Measurements from ENCODE around the gene PROCA1.

The PROCA1 gene

GRCh38 chr17:28755486-28755885 is 43.8 kb upstream of the PROCA1 start:
- no peak for DNase-seq
- no peak overlapping the region for H3K27ac ChIP-seq
- H3K36me3 ChIP-seq (replicated peaks): peaks cover 54% of the 10 kb centered on the region
- no peak for TF ChIP-seq CTCF (IDR thresholded peaks at IDR 0.05; ENCODE audit: low read depth, low read length, missing control alignments)
- no peaks in the 10 kb centered on the region for H3K27me3 ChIP-seq (replicated peaks)
- no peak overlapping the region for H3K4me3 ChIP-seq (ENCODE audit: low read depth, low read length)
- in situ Hi-C loops (cut with HindIII; ENCODE audit: low pct_ligation_motif_present, low sequenced_read_pairs): no loop called here

- no peaks in the 10 kb centered on the region for H3K27me3 ChIP-seq (replicated peaks)
- no peak for TF ChIP-seq CTCF (IDR thresholded peaks at IDR 0.05; ENCODE audit: low read depth, low read length, missing control alignments)
- peaks cover 58% of the 10 kb centered on the region for H3K36me3 ChIP-seq (replicated peaks)
- in situ Hi-C loops (cut with HindIII; ENCODE audit: low pct_ligation_motif_present, low sequenced_read_pairs): no loop called here
- H3K4me3 ChIP-seq (ENCODE audit: low read depth, low read length): no peak overlapping the region
- H3K27ac ChIP-seq: no peak overlapping the region
- no peak for DNase-seq
Measured at GRCh38 chr17:28751600-28752366, 40.1 kb upstream of the PROCA1 start.

- no peak overlapping the region for H3K27ac ChIP-seq
- no peak overlapping the region for H3K4me3 ChIP-seq (ENCODE audit: low read depth, low read length)
- H3K36me3 ChIP-seq (replicated peaks): peaks cover 58% of the 10 kb centered on the region
- peak; percentile 92 for DNase-seq
- in situ Hi-C loops (cut with HindIII; ENCODE audit: low pct_ligation_motif_present, low sequenced_read_pairs): no loop called here
- TF ChIP-seq CTCF (IDR thresholded peaks at IDR 0.05; ENCODE audit: low read depth, low read length, missing control alignments): peak; percentile 100
- no peaks in the 10 kb centered on the region for H3K27me3 ChIP-seq (replicated peaks)
Measured at GRCh38 chr17:28750178-28751047, 38.7 kb upstream of the PROCA1 start.

- DNase-seq: no peak
- no peak overlapping the region for H3K4me3 ChIP-seq (ENCODE audit: low read depth, low read length)
- H3K36me3 ChIP-seq (replicated peaks): peaks cover 58% of the 10 kb centered on the region
- in situ Hi-C loops (cut with HindIII; ENCODE audit: low pct_ligation_motif_present, low sequenced_read_pairs): no loop called here
- TF ChIP-seq CTCF (IDR thresholded peaks at IDR 0.05; ENCODE audit: low read depth, low read length, missing control alignments): no peak
- H3K27ac ChIP-seq: no peak overlapping the region
- no peaks in the 10 kb centered on the region for H3K27me3 ChIP-seq (replicated peaks)
Measured at GRCh38 chr17:28749516-28750177, 38.0 kb upstream of the PROCA1 start.

GRCh38 chr17:28748852-28749515 is 37.3 kb upstream of the PROCA1 start:
- in situ Hi-C loops (cut with HindIII; ENCODE audit: low pct_ligation_motif_present, low sequenced_read_pairs): no loop called here
- no peak for DNase-seq
- peaks cover 58% of the 10 kb centered on the region for H3K36me3 ChIP-seq (replicated peaks)
- no peak overlapping the region for H3K27ac ChIP-seq
- no peaks in the 10 kb centered on the region for H3K27me3 ChIP-seq (replicated peaks)
- TF ChIP-seq CTCF (IDR thresholded peaks at IDR 0.05; ENCODE audit: low read depth, low read length, missing control alignments): no peak
- H3K4me3 ChIP-seq (ENCODE audit: low read depth, low read length): no peak overlapping the region
